Sigmoid colon (tissue), 4 donors: ENCODE results near the gene CCDC7.
"Not testable (repeated sequence)": the region's sequence is repeated elsewhere in the genome, so short reads cannot be mapped to it uniquely, and the experiment has no call there.

ENCODE experiments used
- CTCF ChIP-seq, 4 experiments: fragments of 450-650 bp in 3 of 4; fragments of 200-600 bp in 1 of 4; IDR thresholded peaks; one replicate each; pipeline ENCODE4 v1.5.1; 2016 to 2019; ENCODE audit warnings: antibody characterized with exemption in 4 of 4, mild to moderate bottlenecking in 3 of 4, moderate library complexity in 2 of 4
- EP300 ChIP-seq, 4 donors: sonication (generic); formaldehyde crosslinking; IDR thresholded peaks; one replicate each; pipeline ENCODE4 v1.6.1; 2017; ENCODE audit warnings: antibody characterized with exemption in 4 of 4
- POLR2A ChIP-seq, 2 donors: fragments of 450-650 bp; IDR thresholded peaks; one replicate each; pipeline ENCODE4 v1.6.1; 2016; ENCODE audit warnings: antibody characterized with exemption in 2 of 2, mild to moderate bottlenecking in 2 of 2, moderate library complexity in 2 of 2
- POLR2AphosphoS5 ChIP-seq, 4 donors: sonication (generic); formaldehyde crosslinking; IDR thresholded peaks; one replicate each; pipeline ENCODE4 v1.6.1; 2017; ENCODE audit warnings: antibody characterized with exemption in 4 of 4

GRCh38 chr10:32754900-32755299 lies 309.0 kb downstream of the CCDC7 start:
- not testable (repeated sequence) for TF ChIP-seq CTCF, POLR2AphosphoS5, POLR2A, EP300 (IDR thresholded peaks at IDR 0.05)
